NCI-H526 treated with DMSO at 0.1 percent for 48 hours (cell line): ENCODE measurements around the gene IQGAP2.

Experiments used
- DNase-seq: peaks from one replicate; lab custom pipeline; 2025; lab: John Stamatoyannopoulos, UW

IQGAP2 gene

DNA sequence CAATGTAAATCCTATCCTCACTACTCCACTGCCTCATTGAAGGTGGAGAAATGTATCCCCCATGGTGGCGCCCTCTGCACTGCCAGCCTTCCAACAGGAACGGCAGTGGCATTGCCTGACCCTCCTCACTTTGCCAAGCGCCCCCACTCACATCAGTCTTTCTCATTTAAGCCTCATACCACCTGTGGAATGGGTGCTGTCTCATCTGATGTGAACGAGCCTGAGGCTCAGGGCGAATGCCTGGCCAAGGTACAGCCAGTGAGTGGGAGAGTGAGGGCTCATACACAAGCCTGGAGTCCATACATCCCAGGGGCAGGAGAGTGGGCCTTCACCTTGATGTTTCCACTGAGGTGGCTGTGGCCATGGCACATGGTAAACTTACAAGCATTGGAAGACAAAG is 209.9 kb downstream of the IQGAP2 start:
- DNase-seq, result no peak

DNA sequence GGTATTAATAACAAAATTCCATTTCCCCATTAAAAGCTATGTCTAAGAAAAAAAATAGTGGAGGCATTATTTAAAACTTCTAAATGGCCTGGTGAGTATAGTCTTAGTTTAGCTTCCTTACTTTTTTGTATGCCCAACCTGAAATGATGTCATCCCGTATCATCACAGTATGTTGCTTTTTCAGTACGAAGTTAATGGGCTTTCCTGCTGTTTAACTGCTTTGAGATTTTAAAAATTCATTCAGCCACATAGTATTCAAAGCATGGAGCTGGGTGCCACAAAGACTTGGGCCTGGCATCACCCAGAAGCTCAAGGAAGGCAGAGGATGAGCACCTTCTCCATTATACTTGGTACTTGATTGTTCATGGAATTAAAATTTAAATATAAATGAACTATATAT is 212.7 kb downstream of the IQGAP2 start:
- DNase-seq, result no peak

DNA sequence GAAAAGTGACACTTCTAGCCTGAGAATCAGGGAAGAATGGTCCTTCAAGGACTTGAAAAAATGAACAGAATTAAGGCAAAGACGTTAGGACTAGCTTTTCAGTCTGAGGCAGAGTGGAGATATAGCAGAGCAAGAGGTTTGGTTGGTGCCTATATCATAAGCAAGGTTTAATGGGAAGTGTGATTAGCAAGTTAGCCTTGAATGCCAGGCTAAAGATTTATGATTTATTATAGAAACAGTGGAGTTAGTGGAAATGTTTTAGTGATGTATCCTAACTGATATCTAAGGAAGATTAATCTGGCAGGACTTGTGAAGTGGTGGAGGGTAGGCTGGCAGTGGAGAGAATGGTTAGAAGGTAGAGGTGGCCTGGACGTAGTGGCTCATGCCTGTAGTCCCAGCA is 213.1 kb downstream of the IQGAP2 start:
- no peak for DNase-seq

DNA sequence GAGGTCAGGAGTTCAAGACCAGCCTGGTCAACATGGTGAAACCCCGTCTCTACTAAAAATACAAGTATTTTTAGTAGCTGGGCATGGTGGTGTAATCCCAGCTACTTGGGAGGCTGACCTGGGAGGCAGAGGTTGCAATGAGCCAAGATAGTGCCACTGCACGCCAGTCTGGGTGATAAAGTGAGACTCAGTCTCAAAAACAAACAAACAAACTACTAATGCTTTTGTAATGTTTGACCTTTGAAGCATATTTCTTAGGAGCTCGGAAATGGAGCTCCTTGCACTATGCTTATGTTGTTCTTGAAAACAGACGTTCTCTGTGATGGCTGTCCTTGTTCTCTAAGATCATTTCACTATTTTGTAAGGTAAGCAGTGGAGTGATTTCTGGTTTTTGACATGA is 214.1 kb downstream of the IQGAP2 start:
- DNase-seq, result no peak

DNA sequence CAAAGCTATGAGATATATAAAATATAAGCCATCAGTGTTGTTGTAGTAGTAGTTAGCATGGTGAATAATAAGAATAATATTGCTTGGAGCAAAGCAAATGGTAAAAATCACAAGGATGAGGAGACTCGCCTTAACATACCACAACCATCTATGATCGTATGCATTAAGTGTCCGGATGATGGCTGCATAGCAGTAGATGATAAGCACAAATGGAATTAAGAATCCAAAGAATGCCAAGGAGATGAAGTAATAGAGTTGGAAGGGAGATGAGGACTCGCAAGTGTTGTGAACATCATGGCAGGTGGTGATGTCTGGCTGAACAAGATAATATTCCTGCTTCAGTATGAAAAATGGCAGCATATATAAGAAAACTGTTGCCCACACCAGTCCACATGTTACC is 214.6 kb downstream of the IQGAP2 start:
- DNase-seq, result no peak

DNA sequence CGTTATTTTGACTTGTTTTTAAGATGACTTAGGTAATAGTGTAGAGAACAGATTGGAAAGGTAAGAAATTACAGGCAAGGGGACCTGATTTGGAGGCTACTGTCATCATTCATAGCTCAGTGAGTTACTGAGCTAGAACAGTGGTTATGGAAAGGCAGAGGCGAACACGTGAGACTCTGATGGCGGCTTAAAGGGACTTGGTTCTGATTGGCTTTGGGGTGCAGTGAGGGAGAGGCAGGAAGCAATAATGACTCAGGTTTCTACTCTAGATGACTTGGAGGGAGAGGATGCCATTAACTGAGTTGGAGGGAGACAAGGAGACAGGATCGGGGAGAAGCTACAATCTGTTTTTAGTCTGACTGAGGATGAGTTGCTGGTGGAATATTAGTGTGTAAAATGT is 217.1 kb downstream of the IQGAP2 start:
- no peak for DNase-seq

DNA sequence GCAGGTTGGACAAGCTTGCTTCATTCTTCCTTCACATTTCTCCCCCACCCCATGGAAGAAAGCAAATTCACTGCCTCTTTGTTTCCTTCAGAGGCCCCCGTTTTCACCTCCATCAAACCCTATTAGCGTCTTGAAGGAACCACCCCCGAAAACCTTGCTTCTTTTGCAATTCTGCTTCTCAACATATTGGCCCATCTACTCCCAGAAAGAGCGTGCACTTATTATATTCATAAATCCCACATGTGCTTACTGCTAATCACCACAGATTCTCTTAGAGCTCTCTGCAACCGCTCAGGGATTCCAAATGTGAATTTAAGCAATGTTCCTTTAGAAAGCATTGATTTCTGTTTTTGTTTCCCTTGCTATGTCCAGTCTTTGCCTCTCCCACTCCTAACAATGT is 219.0 kb downstream of the IQGAP2 start:
- no peak for DNase-seq

DNA sequence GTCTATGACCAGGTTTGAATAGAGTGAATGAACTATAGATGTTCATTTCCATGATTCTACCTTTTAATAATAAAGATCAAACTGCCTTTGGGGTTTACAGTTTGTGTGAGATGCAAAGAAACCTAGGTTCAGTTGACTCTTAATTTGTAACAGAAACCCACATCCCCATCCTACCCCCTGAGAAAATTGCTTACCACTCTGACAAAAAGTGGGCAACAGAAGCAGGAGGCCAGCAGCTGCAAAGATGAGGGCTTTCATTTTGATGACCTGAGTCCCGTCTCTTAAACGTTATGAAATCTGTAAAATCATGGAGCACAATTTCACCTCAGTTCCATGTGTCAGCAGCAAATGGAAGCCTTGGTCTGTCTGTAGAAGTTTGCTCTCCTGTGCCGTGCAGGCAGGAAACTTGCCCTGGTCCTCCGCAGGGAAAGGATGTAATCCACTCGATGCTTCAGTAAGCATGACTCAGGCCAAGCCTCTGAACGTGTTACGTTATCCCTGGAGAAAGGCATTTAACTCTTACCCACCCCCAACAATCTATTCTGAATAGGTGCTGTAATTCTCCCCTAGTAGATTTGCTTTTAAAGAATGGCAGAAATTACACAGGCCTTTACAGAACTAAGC is 220.0 kb downstream of the IQGAP2 start, which contains the start of gene F2RL2:
F2RL2 (minus strand) TSS at position 431 of the 624 bp plus-strand sequence; CDS start at position 258, 173 bp downstream.
- DNase-seq, result no peak

DNA sequence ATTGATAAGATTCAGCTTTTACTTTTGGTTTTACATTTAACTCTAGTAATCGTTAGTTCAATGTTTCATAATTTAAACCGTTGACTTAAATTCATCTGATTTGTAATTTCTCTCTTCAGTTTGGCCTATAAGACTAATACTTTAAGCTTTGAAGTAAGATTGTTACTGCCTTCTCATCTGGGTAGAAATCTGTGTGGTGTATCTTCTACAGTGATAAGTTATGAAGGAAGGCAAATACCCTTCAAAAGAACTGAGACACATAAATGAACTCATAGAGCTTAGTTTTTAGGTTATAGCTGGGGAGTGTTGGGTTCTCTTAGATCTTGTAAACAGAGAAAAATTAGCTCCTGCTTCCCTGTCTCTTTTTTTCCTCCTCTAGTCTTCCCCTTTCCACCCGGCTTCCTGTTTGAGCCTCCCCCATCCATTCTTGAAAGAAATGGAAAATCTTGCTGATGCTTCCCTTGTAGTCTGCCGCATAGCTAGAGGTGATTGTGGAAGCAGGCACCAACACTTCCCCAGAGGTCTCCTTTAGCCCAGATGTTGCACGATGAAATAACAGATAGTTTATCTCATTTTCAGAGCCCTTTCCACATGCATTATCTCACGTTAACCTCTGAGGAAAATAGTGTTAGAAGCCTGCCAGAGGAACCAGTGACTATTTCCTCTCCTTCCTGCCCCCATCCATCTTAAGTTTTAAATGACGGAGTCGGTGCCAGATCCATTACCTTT is 222.2 kb downstream of the IQGAP2 start:
- no peak for DNase-seq

DNA sequence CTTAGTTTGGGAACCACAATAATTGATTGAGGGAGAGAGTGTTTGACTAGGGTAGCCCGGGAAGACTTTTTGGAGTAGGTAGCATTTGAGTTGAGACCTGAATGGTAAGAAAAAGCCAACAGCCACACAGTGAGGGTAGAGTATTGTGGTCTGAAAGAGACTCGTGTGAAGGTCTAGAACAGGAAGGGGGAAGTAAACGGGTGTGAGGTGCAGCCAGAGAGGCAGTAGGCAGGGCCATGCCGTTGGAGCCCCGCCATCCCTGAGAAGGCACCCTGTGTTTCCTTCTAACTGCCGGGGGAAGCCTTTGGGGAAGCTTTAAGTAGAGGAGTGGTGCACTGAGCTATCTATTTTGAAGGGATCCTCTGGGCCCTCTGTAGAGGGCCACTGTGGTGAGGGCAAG is 223.7 kb downstream of the IQGAP2 start:
- DNase-seq, result no peak

DNA sequence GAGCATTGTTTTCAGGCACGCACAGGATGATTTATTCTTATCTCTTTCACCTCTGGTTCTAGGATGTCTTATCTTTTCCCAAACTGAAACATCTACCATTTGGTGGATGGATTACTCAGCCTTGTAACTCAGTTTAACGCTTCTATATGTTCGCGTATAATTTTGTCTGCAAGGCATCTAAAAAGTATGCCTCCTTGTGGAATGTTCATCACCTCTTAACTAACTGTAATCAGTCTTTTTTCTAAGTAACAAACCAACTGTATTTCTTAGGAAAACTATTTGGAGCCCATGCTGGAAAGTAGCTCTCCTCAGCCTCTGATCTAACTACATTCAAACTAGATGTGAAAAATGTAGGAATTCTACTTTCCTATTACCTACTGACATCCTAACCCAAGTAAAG is 231.6 kb downstream of the IQGAP2 start:
- no peak for DNase-seq

DNA sequence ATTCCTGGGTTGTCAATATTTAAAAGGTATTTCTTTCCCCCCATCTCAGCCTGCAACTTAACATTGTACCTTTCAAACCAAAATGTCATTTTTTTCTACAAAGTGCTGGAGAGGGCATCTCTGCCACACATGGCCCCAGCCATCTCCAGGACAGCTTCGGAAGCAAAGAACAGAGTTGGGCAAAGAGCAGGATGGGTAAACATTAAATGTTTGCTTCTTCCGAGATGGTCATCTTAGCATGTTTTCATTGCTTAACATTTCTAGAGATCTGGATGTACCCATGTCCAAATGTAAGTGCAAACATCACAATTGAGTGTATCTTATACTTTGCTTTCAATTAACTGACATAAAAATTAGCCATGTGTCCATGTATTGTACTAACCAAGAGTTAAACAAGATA is 234.4 kb downstream of the IQGAP2 start:
- DNase-seq, result no peak

DNA sequence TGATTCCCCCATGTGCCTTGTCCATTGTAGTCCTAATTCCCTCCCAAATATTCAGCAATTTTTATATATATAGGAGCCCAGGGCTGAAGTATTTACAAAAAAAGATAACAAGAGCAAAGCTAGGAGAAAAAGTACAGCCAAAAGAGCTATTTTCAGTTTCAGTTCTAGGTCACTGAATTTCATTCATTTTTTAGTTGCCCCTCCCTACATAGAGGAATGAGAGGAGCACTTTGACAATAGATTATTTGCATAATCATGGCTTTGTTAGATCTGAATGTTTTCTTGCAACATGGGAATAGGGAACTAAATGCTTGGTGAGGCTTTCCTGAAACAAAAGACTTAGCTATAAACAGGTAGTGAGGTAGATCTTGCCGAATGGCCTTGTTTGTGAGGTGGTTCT is 235.4 kb downstream of the IQGAP2 start:
- DNase-seq, result no peak

DNA sequence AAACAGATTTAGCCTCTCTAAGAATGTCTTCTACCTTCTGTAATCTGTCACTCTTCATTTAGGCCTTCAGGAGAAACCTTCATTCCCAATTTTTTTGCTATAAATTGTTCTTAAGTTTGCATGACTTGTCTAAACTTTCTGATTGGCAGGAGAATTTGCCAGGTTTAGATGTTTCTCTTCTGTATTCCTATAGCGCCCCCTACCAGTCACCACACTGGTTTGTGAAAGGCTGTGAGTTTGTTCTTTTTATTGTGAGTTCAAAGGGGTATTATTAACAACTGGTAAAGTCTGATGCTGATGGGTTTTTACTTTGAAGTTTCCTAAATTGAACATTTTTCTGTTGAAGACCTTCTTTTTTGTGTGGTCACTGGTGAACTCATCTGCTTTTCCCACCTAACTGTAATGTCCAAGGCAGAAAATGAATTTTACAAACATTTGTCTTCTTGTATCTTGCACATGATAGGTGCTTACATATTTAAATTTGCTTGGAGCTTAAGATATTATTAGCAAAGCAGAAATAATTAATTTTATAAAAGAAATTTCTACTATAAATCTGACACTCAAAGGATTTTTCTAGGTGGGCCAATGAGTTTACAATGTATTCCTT is 238.5 kb downstream of the IQGAP2 start:
- DNase-seq, result no peak

DNA sequence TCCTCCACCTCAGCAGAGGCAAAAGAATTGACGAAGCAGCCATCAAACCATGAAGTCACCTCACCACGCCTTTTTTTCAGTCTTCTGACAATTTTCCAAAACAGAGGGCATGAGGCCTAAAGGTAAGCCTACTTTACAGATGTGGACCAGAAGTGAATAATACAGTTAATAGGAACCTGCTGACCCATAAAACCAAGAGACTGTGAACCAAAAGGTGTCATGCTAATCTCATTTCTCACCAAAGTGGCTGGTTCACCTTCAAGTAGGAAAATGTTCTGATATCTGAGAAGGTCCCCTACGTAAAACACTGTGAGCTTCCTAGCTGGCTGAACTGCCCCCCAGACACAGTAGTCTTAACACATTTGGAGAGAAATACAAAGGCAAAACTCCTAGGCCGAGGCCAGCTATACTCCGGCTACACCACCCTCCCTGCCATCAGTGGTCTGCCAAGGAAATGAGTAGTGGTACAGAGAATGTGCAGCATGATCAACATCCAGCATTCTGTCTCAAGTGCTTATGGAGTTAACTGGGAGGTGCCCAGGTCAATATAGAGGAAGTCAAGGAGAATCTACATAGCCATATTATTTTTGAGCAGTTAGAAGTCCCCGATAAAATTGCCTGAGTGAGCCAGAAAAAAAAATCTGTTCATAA is 239.4 kb downstream of the IQGAP2 start:
- DNase-seq, result no peak

DNA sequence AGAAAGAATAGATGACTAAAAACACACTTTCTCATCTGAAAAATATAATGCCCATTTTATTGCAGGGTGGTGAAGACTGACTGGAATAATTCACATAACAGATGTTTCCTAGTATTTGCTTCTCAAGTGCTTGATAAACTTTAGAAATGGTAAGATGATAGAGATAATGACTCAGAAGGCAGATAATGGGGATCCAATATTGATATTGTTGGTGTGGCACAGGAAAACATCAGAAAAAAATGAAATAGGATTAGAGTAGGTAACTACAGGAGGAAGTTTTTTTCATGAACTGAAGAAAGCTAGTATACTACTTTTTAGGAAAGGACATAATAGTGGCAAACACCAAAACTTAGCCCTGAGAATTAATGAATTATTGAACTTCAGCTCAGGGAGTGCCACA is 240.3 kb downstream of the IQGAP2 start:
- DNase-seq, result no peak

DNA sequence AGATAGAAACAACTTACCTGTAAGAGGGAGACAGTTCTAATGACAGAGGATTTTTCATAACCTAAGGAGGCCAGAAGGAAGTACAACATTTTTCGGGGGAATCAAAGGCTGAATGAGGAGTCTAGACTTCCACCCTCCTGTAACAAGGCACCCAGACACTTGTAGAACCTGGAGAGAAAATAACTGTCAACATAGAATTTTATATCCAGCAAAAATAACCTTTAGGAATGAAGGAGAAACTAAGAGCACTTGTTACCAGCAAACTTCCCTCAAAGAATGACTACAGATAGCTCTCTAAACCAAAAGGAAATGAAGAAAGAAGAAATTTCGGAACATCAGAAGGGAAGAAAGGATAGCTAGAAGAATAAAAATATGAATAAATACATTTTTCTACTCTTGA is 246.1 kb downstream of the IQGAP2 start:
- DNase-seq, result no peak

DNA sequence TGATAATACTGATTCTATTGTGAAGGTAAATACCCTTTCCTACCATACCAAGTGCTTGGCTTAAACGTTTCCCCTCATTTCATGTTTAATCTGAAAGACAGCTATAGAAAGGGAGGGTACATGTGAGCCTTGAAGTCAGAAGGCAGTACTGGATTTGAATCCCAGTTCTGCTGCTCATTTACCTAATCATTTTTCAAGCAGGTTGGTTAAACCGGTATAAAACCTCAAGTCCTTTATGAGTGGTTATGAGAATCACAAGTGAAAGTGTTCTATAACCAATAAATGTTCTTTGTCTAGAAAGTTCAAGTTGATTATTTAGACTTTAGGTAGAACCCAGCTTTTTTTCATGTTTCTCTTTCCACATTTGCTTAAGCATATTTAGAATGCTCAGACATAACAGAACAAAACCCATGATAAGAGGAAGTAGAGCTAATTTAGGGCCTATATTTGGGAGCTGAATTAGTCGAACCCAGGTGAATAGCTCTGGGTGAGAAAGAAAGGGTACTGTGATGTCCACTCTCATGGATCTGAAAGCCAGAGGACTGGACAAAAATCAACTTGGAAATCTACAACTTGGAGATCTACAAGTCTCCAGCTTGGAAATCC is 249.8 kb downstream of the IQGAP2 start:
- no peak for DNase-seq

DNA sequence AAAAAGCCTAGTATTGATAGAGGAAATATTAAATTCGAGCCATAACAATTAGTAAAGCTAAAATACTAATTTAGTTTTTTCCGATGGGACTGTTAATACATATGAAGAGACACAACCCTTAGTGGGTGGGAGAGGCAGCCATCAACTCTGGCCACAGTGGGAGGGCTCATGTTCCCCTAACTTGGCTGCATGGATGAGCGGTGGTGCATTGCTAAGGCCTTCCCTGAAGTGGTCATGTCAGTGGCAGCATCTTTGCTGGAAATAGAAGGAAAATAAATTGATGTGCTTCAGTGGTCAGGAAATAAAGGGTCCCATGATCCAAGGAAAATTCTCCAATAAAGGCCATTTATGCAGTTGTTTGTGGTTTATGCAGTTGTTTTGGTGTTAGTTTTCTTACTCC is 254.0 kb downstream of the IQGAP2 start:
- DNase-seq, result no peak

DNA sequence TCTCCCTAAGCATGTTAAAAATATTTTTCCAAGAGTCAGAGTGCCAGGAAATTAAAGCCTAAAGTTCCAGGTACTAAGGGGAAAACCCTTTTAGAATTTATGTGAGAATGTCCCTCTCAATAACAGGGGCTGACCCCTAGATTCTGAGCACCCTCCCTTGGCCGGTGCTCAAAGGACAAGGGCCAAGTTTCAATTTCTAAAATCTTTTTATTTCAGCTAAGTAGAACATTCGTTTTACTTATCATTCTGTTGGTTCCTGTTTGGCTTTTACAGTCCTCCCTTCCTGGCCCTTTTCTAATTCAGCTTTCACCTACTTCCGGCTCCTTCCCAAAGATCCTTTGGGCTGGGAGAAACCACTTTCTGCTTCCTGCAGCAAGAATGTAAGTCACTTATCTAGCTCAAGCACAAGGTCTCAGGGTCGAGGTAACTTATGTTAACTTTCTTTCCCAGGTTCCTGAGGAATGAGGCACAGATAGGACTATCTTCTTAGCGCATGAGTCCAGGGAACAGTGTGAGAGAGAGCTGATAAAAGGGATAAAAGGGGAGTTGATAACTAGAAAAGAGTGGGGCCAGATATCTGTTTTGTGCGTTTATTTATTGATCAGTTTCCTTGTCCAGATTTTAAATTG is 254.7 kb downstream of the IQGAP2 start:
- no peak for DNase-seq

DNA sequence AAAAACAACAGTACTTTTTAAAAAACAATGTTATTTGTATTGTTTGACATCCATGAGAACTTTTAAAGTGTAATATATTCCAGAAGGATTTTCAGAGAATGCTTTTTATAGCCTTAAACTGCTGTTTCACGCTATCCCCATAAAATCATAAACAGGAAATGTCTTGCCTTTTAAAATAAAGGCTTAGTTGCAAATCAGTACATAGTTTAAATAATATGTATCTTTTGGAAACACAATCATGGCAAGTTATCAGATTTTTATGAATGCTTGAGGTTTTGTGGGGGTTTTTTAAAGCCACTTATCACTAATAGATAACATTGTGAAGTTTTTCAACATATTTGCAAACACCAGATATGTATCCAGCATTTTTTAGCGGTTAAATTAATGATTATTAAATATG is 257.3 kb downstream of the IQGAP2 start:
- no peak for DNase-seq

DNA sequence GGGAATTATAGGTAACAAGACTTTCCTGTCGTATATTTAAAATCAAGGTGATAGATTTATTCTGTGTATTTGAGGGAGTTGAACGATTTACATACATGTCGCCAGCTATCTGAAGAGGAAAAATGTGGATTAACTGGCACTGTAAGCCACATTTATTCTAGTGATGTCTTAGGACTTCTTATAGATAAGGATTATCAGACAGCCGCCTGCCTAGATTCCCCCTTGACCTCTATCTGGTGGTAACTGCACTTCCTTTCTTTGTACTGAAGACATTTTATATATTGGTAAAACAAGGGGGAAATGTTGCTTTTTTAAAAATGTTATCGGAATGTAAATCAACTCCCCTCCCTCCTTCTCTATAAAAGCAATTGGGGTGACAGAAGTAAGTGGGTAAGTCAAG is 259.4 kb downstream of the IQGAP2 start:
- no peak for DNase-seq
